ENCODE data around the gene FBXL22.

FBXL22 gene

DNA sequence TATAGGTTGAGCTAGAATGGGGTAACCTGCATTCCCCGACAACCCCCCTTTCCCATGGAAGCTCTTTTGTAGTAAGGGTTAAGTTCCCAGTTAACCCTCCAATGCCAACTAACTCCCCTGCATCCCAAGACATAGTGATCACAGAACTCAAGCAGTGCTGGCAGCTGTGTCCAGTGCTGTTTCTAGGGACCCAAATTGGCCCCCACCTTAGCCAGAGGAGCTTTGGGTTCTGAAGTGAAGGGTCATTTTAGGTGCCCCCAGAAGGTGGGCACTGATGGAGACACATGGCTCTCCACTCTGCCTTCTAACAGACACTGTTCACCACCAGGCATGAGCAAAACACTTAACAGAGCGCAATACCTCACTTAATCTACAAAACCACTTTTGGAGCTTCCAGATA lies 7.1 kb downstream of the FBXL22 start:
- TF ChIP-seq, protein P1, sequence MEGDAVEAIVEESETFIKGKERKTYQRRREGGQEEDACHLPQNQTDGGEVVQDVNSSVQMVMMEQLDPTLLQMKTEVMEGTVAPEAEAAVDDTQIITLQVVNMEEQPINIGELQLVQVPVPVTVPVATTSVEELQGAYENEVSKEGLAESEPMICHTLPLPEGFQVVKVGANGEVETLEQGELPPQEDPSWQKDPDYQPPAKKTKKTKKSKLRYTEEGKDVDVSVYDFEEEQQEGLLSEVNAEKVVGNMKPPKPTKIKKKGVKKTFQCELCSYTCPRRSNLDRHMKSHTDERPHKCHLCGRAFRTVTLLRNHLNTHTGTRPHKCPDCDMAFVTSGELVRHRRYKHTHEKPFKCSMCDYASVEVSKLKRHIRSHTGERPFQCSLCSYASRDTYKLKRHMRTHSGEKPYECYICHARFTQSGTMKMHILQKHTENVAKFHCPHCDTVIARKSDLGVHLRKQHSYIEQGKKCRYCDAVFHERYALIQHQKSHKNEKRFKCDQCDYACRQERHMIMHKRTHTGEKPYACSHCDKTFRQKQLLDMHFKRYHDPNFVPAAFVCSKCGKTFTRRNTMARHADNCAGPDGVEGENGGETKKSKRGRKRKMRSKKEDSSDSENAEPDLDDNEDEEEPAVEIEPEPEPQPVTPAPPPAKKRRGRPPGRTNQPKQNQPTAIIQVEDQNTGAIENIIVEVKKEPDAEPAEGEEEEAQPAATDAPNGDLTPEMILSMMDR (IDR thresholded peaks at IDR 0.05; ENCODE audit: low read depth, low read length), result no peak
- H3K9me3 ChIP-seq, result no peaks in the 10 kb centered on the region
- no peak for DNase-seq
- H3K36me3 ChIP-seq, result no peaks in the 10 kb centered on the region; the same call in 1 of the 2 replicates
- no peak overlapping the region for H3K4me3 ChIP-seq (ENCODE audit: low read depth, low read length)
- H3K4me1 ChIP-seq, result no peaks in the 10 kb centered on the region
- H3K27me3 ChIP-seq, result no peaks in the 10 kb centered on the region

DNA sequence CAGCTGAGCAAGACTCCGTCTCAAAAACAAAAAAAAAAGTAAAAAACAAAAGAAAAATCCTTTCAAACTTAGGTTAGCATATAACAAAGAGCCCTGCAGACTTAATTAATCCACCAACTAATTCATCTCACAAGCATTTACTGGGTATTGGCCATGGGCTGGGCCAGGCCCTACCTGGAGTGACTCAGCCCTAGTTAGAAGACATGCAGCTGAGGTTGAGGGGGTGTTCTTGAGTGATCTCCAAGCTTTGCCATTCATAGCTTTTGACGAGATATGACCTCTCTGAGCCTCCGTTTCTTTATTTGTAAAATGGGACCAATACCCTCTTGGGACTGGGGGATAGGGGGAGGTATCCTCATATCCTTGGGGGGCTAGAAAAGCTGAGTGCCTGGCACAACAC lies 7.8 kb downstream of the FBXL22 start:
- TF ChIP-seq, protein P1 (IDR thresholded peaks at IDR 0.05; ENCODE audit: low read depth, low read length), result no peak
- Histone ChIP-seq H3K27me3 (no peaks in the 10 kb centered on the region), H3K9me3 (no peaks in the 10 kb centered on the region), H3K4me3 (ENCODE audit: low read depth, low read length) (no peak overlapping the region), H3K4me1 (no peaks in the 10 kb centered on the region), H3K36me3 (no peaks in the 10 kb centered on the region; the same call in 1 of the 2 replicates)
- DNase-seq, result no peak

DNA sequence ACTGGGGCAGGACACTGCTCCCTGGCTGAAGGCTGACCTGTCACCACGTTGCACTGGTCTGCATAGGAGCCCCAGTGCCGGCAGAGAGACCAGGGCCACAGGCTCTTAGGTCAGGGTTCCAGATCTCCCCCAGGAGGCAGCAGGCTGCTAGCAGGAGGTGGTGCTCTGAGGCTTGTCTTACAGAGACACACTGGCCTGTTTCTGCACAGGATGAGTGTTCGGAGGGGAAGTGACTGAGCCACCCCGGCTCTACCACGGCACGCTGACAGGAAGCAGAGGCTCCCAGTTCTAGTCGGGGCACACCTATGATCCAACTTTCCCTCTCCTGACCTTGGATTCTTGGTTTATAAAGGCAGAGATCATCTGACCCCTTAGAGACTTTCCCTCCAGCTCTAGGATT lies 8.6 kb downstream of the FBXL22 start:
- H3K27me3 ChIP-seq, result no peaks in the 10 kb centered on the region
- TF ChIP-seq, protein P1 (IDR thresholded peaks at IDR 0.05; ENCODE audit: low read depth, low read length), result no peak
- no peak overlapping the region for H3K4me3 ChIP-seq (ENCODE audit: low read depth, low read length)
- H3K36me3 ChIP-seq, result no peaks in the 10 kb centered on the region; the same call in 1 of the 2 replicates
- H3K9me3 ChIP-seq, result no peaks in the 10 kb centered on the region
- no peak for DNase-seq
- no peaks in the 10 kb centered on the region for H3K4me1 ChIP-seq

DNA sequence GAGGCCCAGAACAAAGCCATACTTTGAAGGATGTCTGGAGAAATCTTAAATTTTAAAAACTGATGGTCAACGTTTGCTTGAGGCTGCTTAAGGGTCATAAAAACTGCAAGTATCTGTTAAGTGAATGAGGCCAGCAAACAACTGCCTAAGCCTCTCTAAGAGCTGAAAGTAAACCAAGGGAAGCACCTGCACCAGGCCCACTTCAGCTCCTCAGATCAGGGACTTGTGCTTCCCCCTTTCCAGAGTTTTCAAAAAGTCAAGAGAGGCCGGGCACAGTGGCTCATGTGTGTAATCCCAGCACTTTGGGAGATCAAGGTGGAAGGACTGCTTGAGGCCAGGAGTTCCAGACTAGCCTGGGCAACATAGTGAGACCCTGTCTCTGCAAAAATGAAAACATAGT lies 9.1 kb downstream of the FBXL22 start:
- Histone ChIP-seq H3K9me3 (no peaks in the 10 kb centered on the region), H3K27me3 (no peaks in the 10 kb centered on the region), H3K4me1 (no peaks in the 10 kb centered on the region), H3K36me3 (no peaks in the 10 kb centered on the region; the same call in 1 of the 2 replicates), H3K4me3 (ENCODE audit: low read depth, low read length) (no peak overlapping the region)
- TF ChIP-seq, protein P1 (IDR thresholded peaks at IDR 0.05; ENCODE audit: low read depth, low read length), result no peak
- no peak for DNase-seq

DNA sequence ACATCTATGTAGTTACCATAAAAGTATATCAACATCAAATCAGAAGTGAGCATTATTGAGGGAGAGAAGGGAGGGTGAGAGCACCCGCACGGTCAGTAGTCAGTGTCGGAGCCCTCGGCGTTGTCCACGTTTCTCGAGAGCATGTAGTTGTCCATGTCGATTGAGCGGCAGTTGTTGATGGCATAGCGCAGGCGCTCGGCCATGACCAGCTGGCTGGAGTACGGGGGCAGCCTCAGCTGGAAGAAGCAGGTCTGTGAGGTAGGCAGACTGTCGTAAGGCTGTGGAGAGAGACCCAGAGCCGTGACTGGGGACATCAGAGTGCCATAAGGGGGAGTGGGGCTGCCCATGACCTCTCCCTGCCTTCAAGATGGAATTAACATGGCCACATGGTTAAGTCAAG lies 11.8 kb downstream of the FBXL22 start:
- no peaks in the 10 kb centered on the region for H3K4me1 ChIP-seq
- no peaks in the 10 kb centered on the region for H3K9me3 ChIP-seq
- H3K4me3 ChIP-seq (ENCODE audit: low read depth, low read length), result no peak overlapping the region
- TF ChIP-seq, protein P1 (IDR thresholded peaks at IDR 0.05; ENCODE audit: low read depth, low read length), result no peak
- H3K36me3 ChIP-seq, result peaks cover 5% of the 10 kb centered on the region
- DNase-seq, result no peak
- no peaks in the 10 kb centered on the region for H3K27me3 ChIP-seq

DNA sequence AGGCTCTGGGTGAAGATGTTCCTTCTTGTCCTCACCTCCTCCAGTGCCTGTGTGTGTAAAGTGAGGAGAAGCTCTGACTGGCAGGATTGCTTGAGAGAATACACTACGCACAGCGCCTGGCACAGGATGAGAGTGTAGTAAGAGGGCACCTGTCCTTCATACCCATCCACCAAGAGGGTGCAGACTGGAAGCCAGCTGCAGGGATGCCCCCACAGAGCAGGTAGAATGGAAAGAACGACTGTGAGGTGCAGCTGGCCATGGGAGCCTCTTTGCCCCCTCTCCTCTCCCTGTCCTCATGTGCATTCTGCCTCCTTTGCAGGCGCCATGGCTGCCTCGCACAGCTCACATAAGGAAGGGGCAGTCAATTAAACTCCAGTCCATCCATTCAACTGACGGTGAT lies 12.3 kb downstream of the FBXL22 start:
- Histone ChIP-seq H3K4me1 (no peaks in the 10 kb centered on the region), H3K27me3 (no peaks in the 10 kb centered on the region), H3K36me3 (peaks cover 7% of the 10 kb centered on the region), H3K9me3 (no peaks in the 10 kb centered on the region), H3K4me3 (ENCODE audit: low read depth, low read length) (no peak overlapping the region)
- no peak for DNase-seq
- TF ChIP-seq, protein P1 (IDR thresholded peaks at IDR 0.05; ENCODE audit: low read depth, low read length), result no peak
